ENCODE measurements around the gene MARS2.

MARS2 gene

GRCh38 chr2:197674060-197674459, 31.1 kb upstream of the MARS2 start:
- H3K79me2 ChIP-seq (ENCODE audit: insufficient read depth, low read length) = no peaks in the 10 kb centered on the region
- TF ChIP-seq CTCF (IDR thresholded peaks at IDR 0.05; ENCODE audit: insufficient read depth, low read length, poor library complexity, severe bottlenecking) (no peak), EZH2phosphoT487 (conservative IDR thresholded peaks at IDR 0.05; ENCODE audit: low read length) (no peak)
- H2AFZ ChIP-seq (ENCODE audit: low read depth, low read length, severe bottlenecking) = no peak overlapping the region
- no peaks in the 10 kb centered on the region for H3F3A ChIP-seq (ENCODE audit: insufficient read depth)
- no peak overlapping the region for H3K27ac ChIP-seq (ENCODE audit: low read depth, low read length)
- no peak overlapping the region for H3K9ac ChIP-seq (ENCODE audit: low read length)
- H3K4me2 ChIP-seq (ENCODE audit: low read depth, low read length, poor library complexity, severe bottlenecking) = no peak overlapping the region
- no peaks in the 10 kb centered on the region for H3K27me3 ChIP-seq (ENCODE audit: low read length)
- no peaks in the 10 kb centered on the region for H3K9me2 ChIP-seq (replicated peaks; ENCODE audit: insufficient read depth, low read length)
- no peaks in the 10 kb centered on the region for H3K36me3 ChIP-seq (ENCODE audit: low read length)
- no peak overlapping the region for H3K4me3 ChIP-seq (ENCODE audit: insufficient read depth, low read length, poor library complexity, severe bottlenecking)
- H4K20me1 ChIP-seq (ENCODE audit: low read depth, low read length) = no peaks in the 10 kb centered on the region
- no peaks in the 10 kb centered on the region for H3K9me3 ChIP-seq (ENCODE audit: insufficient read depth, low read length)

GRCh38 chr2:197674591-197674990, 30.6 kb upstream of the MARS2 start:
- no peaks in the 10 kb centered on the region for H3K79me2 ChIP-seq (ENCODE audit: insufficient read depth, low read length)
- H3K27ac ChIP-seq (ENCODE audit: low read depth, low read length) = no peak overlapping the region
- TF ChIP-seq CTCF (IDR thresholded peaks at IDR 0.05; ENCODE audit: insufficient read depth, low read length, poor library complexity, severe bottlenecking) (no peak), EZH2phosphoT487 (conservative IDR thresholded peaks at IDR 0.05; ENCODE audit: low read length) (no peak)
- no peaks in the 10 kb centered on the region for H3F3A ChIP-seq (ENCODE audit: insufficient read depth)
- H4K20me1 ChIP-seq (ENCODE audit: low read depth, low read length) = no peaks in the 10 kb centered on the region
- no peak overlapping the region for H3K9ac ChIP-seq (ENCODE audit: low read length)
- no peaks in the 10 kb centered on the region for H3K9me2 ChIP-seq (replicated peaks; ENCODE audit: insufficient read depth, low read length)
- H3K9me3 ChIP-seq (ENCODE audit: insufficient read depth, low read length) = no peaks in the 10 kb centered on the region
- no peaks in the 10 kb centered on the region for H3K36me3 ChIP-seq (ENCODE audit: low read length)
- H2AFZ ChIP-seq (ENCODE audit: low read depth, low read length, severe bottlenecking) = no peak overlapping the region
- H3K4me3 ChIP-seq (ENCODE audit: insufficient read depth, low read length, poor library complexity, severe bottlenecking) = no peak overlapping the region
- H3K27me3 ChIP-seq (ENCODE audit: low read length) = no peaks in the 10 kb centered on the region
- H3K4me2 ChIP-seq (ENCODE audit: low read depth, low read length, poor library complexity, severe bottlenecking) = no peak overlapping the region

GRCh38 chr2:197675246-197675645, 29.9 kb upstream of the MARS2 start, which contains the start of gene RFTN2:
TSS of gene RFTN2 (minus strand) at chr2:197675587. CDS start at chr2:197675458, 129 bp downstream.
- Histone ChIP-seq H3K27ac (ENCODE audit: low read depth, low read length) (no peak within 1 kb of the TSS), H3F3A (ENCODE audit: insufficient read depth) (no peaks in the 10 kb centered on the region), H3K4me2 (ENCODE audit: low read depth, low read length, poor library complexity, severe bottlenecking) (no peak within 1 kb of the TSS), H3K9me3 (ENCODE audit: insufficient read depth, low read length) (no peaks in the 10 kb centered on the region), H3K9me2 (replicated peaks; ENCODE audit: insufficient read depth, low read length) (no peaks in the 10 kb centered on the region), H3K9ac (ENCODE audit: low read length) (no peak within 1 kb of the TSS), H3K27me3 (ENCODE audit: low read length) (no peaks in the 10 kb centered on the region), H3K36me3 (ENCODE audit: low read length) (no peaks in the 10 kb centered on the region), H4K20me1 (ENCODE audit: low read depth, low read length) (no peaks in the 10 kb centered on the region), H3K79me2 (ENCODE audit: insufficient read depth, low read length) (no peaks in the 10 kb centered on the region), H3K4me3 (ENCODE audit: insufficient read depth, low read length, poor library complexity, severe bottlenecking) (no peak within 1 kb of the TSS), H2AFZ (ENCODE audit: low read depth, low read length, severe bottlenecking) (no peak within 1 kb of the TSS)
- TF ChIP-seq EZH2phosphoT487 (conservative IDR thresholded peaks at IDR 0.05; ENCODE audit: low read length) (no peak), CTCF (IDR thresholded peaks at IDR 0.05; ENCODE audit: insufficient read depth, low read length, poor library complexity, severe bottlenecking) (no peak)
